Loucy (cell line): Measurements from ENCODE around the gene PCDHA12.

ENCODE experiments used
- H2AFZ ChIP-seq: fragments of 200-600 bp; sonication (generic); 2 replicates; pipeline ENCODE4 v1.6.0; 2016; ENCODE audit warnings: antibody characterized with exemption, mild to moderate bottlenecking, low read length, moderate library complexity
- H3F3A ChIP-seq: fragments of 200-600 bp; 2 replicates; pipeline ENCODE4 v1.6.0; 2016; ENCODE audit warnings: antibody characterized with exemption, low read depth, mild to moderate bottlenecking
- H3K27me3 ChIP-seq: fragments of 200-600 bp; sonication (generic); 2 replicates; pipeline ENCODE4 v1.6.1; 2014; ENCODE audit warnings: low read length, mild to moderate bottlenecking; ENCODE audit not compliant: insufficient read depth, poor library complexity, severe bottlenecking
- H3K36me3 ChIP-seq: fragments of 200-600 bp; sonication (generic); 2 replicates; pipeline ENCODE4 v1.6.1; 2016; ENCODE audit warnings: low read length; ENCODE audit not compliant: insufficient read depth
- H3K4me1 ChIP-seq: fragments of 200-600 bp; sonication (generic); 2 replicates; pipeline ENCODE4 v1.5.1; 2014; ENCODE audit warnings: low read length, mild to moderate bottlenecking; ENCODE audit not compliant: insufficient read depth, poor library complexity, severe bottlenecking
- H3K4me2 ChIP-seq: fragments of 200-600 bp; sonication (generic); 2 replicates; pipeline ENCODE4 v1.6.0; 2014; ENCODE audit warnings: antibody characterized with exemption, low read length, low read depth, mild to moderate bottlenecking; ENCODE audit not compliant: poor library complexity, severe bottlenecking
- H3K4me3 ChIP-seq: fragments of 200-600 bp; sonication (generic); 2 replicates; pipeline ENCODE4 v1.5.1; 2014; ENCODE audit warnings: low read length, mild to moderate bottlenecking, mixed read lengths; ENCODE audit not compliant: poor library complexity, severe bottlenecking
- H3K79me2 ChIP-seq: fragments of 200-600 bp; sonication (generic); 2 replicates; pipeline ENCODE4 v1.6.1; 2014; ENCODE audit warnings: low read length; ENCODE audit not compliant: insufficient read depth
- H3K9ac ChIP-seq: fragments of 200-600 bp; sonication (generic); 2 replicates; pipeline ENCODE4 v1.6.0; 2014; ENCODE audit warnings: mild to moderate bottlenecking, low read depth, low read length, moderate library complexity; ENCODE audit not compliant: poor library complexity, severe bottlenecking
- H3K9me2 ChIP-seq: fragments of 200-600 bp; sonication (generic); replicated peaks from 2 replicates; pipeline ENCODE4 v1.6.1; 2016; ENCODE audit warnings: low read depth, low read length, mixed read lengths
- H3K9me3 ChIP-seq: fragments of 200-600 bp; sonication (generic); 2 replicates; pipeline ENCODE4 v1.6.1; 2014; ENCODE audit warnings: mild to moderate bottlenecking, antibody characterized with exemption, low read length, low read depth; ENCODE audit not compliant: insufficient read depth
- H4K20me1 ChIP-seq: fragments of 200-600 bp; sonication (generic); 2 replicates; pipeline ENCODE4 v1.6.0; 2014; ENCODE audit warnings: antibody characterized with exemption, low read length, mild to moderate bottlenecking; ENCODE audit not compliant: insufficient read depth, poor library complexity, severe bottlenecking
- CTCF ChIP-seq: fragments of 200-600 bp; sonication (generic); conservative IDR thresholded peaks from 2 replicates; pipeline ENCODE4 v1.5.1; 2014; ENCODE audit warnings: mild to moderate bottlenecking, antibody characterized with exemption, low read length
- EZH2phosphoT487 ChIP-seq: fragments of 200-600 bp; IDR thresholded peaks from 2 replicates; pipeline ENCODE4 v1.6.1; 2018; ENCODE audit warnings: antibody characterized with exemption, mild to moderate bottlenecking, moderate library complexity, borderline replicate concordance

PCDHA12 gene

GRCh38 chr5:140862441-140863295 lies 12.4 kb upstream of the PCDHA12 start:
- Histone ChIP-seq H3K9ac (no peak overlapping the region), H3K79me2 (no peaks in the 10 kb centered on the region), H2AFZ (no peak overlapping the region), H3K9me2 (no peaks in the 10 kb centered on the region), H3K36me3 (no peaks in the 10 kb centered on the region), H3K27me3 (no peaks in the 10 kb centered on the region), H4K20me1 (no peaks in the 10 kb centered on the region), H3K4me3 (no peak overlapping the region), H3F3A (no peaks in the 10 kb centered on the region), H3K4me2 (no peak overlapping the region), H3K4me1 (no peaks in the 10 kb centered on the region), H3K9me3 (no peaks in the 10 kb centered on the region)
- TF ChIP-seq EZH2phosphoT487, result no peak
- TF ChIP-seq CTCF, result no peak

GRCh38 chr5:140868721-140869554 lies 6.2 kb upstream of the PCDHA12 start, which contains the start of gene PCDHA11:
Gene PCDHA11, plus strand, starts transcription at chr5:140868957. Its CDS starts 147 bp downstream, at chr5:140869104.
- no peaks in the 10 kb centered on the region for H3K27me3 ChIP-seq
- no peaks in the 10 kb centered on the region for H3K4me1 ChIP-seq
- H3K79me2 ChIP-seq, result no peaks in the 10 kb centered on the region
- no peak for TF ChIP-seq CTCF
- TF ChIP-seq EZH2phosphoT487, result no peak
- no peaks in the 10 kb centered on the region for H3K9me2 ChIP-seq
- no peaks in the 10 kb centered on the region for H3F3A ChIP-seq
- no peak within 1 kb of the TSS for H3K9ac ChIP-seq
- no peak within 1 kb of the TSS for H3K4me3 ChIP-seq
- H4K20me1 ChIP-seq, result no peaks in the 10 kb centered on the region
- H3K9me3 ChIP-seq, result no peaks in the 10 kb centered on the region
- no peak within 1 kb of the TSS for H2AFZ ChIP-seq
- no peaks in the 10 kb centered on the region for H3K36me3 ChIP-seq
- H3K4me2 ChIP-seq, result no peak within 1 kb of the TSS

GRCh38 chr5:140869555-140869886 lies 5.6 kb upstream of the PCDHA12 start:
- H3K4me2 ChIP-seq, result no peak overlapping the region
- no peak overlapping the region for H3K4me3 ChIP-seq
- no peaks in the 10 kb centered on the region for H3K27me3 ChIP-seq
- H3K79me2 ChIP-seq, result no peaks in the 10 kb centered on the region
- no peaks in the 10 kb centered on the region for H3K9me2 ChIP-seq
- no peaks in the 10 kb centered on the region for H3F3A ChIP-seq
- TF ChIP-seq CTCF, result peak; percentile 25; the same call in 1 of the 2 replicates
- no peak for TF ChIP-seq EZH2phosphoT487
- H3K9me3 ChIP-seq, result no peaks in the 10 kb centered on the region
- H3K36me3 ChIP-seq, result no peaks in the 10 kb centered on the region
- H3K9ac ChIP-seq, result no peak overlapping the region
- H4K20me1 ChIP-seq, result no peaks in the 10 kb centered on the region
- no peak overlapping the region for H2AFZ ChIP-seq
- H3K4me1 ChIP-seq, result no peaks in the 10 kb centered on the region
